ENCODE data around the gene KDM4C.

The KDM4C gene

DNA sequence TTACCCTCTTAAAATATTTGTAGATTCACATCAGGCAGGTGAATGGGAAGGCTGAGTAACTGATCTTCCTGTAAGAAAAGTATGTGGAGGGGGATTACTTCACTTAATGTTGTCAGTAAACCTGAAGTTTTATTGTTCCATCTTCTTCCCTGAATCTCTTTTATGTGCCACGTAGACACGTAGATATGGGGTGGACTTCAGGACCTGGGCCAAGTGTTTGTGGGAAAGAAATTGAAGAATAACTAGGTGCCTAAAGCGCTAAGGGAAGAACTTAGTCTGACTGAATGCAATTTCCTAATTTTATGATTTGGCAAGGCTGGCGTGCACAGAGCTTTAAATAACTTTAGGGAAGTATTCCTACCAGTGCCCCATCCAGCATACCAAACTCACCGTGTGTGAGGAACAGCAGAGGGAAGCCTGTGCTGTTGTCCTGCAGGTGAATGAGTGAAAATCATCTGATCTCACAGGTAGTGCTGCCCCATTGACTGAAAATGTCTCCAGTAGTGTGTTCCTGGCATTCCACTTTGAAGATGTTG lies 323.4 kb downstream of the KDM4C start:
- Histone ChIP-seq H3K36me3 (ENCODE audit: insufficient read depth, low read length) (peaks cover 12% of the 10 kb centered on the region), H3K9ac (ENCODE audit: low read depth, low read length) (no peak overlapping the region), H3K27ac (ENCODE audit: low read depth, low read length) (no peak overlapping the region), H3K4me3 (ENCODE audit: low read length) (no peak overlapping the region), H3K4me1 (ENCODE audit: insufficient read depth, low read length) (no peaks in the 10 kb centered on the region), H3K27me3 (ENCODE audit: insufficient read depth, low read length) (no peaks in the 10 kb centered on the region), H3K9me3 (ENCODE audit: insufficient read depth, low read depth, low read length) (no peaks in the 10 kb centered on the region)
- WGBS = 92% methylated on average over 5 of the region's 5 CpGs

DNA sequence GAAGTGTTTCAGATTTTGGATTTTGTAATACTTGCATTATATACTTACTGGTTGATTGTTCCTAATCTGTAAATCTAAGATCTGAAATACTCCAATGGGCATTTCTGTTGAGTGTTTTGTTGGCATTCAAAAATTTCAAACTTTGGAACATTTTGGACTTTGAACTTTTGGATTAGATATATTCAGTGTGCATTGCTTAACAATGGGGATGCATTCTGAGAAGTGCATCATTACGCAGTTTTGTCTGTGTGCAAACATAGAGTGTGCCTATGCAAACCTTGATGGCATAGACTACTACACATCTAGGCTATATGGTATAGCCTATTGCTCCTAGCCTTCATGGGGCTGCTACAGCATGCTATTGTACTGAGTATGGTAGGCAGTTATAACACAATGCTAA lies 325.4 kb downstream of the KDM4C start:
- no peak overlapping the region for H3K4me3 ChIP-seq (ENCODE audit: low read length)
- 91% methylated on average over 1 of the region's 1 CpG for WGBS
- no peaks in the 10 kb centered on the region for H3K27me3 ChIP-seq (ENCODE audit: insufficient read depth, low read length)
- no peaks in the 10 kb centered on the region for H3K9me3 ChIP-seq (ENCODE audit: insufficient read depth, low read depth, low read length)
- H3K36me3 ChIP-seq (ENCODE audit: insufficient read depth, low read length) = peaks cover 3% of the 10 kb centered on the region; the same call in 1 of the 2 replicates
- H3K4me1 ChIP-seq (ENCODE audit: insufficient read depth, low read length) = no peaks in the 10 kb centered on the region
- no peak overlapping the region for H3K9ac ChIP-seq (ENCODE audit: low read depth, low read length)
- H3K27ac ChIP-seq (ENCODE audit: low read depth, low read length) = no peak overlapping the region

GRCh38 chr9:7085357-7085756 lies 327.6 kb downstream of the KDM4C start:
- WGBS = 93% methylated on average over 3 of the region's 4 CpGs
- Histone ChIP-seq H3K27me3 (ENCODE audit: insufficient read depth, low read length) (no peaks in the 10 kb centered on the region), H3K9me3 (ENCODE audit: insufficient read depth, low read depth, low read length) (no peaks in the 10 kb centered on the region), H3K36me3 (ENCODE audit: insufficient read depth, low read length) (no peaks in the 10 kb centered on the region; the same call in 1 of the 2 replicates), H3K4me3 (ENCODE audit: low read length) (no peak overlapping the region), H3K4me1 (ENCODE audit: insufficient read depth, low read length) (no peaks in the 10 kb centered on the region), H3K9ac (ENCODE audit: low read depth, low read length) (no peak overlapping the region), H3K27ac (ENCODE audit: low read depth, low read length) (no peak overlapping the region)

GRCh38 chr9:7086389-7086788 lies 328.6 kb downstream of the KDM4C start:
- H3K4me1 ChIP-seq (ENCODE audit: insufficient read depth, low read length) = no peaks in the 10 kb centered on the region
- H3K27me3 ChIP-seq (ENCODE audit: insufficient read depth, low read length) = no peaks in the 10 kb centered on the region
- no peaks in the 10 kb centered on the region; the same call in 1 of the 2 replicates for H3K36me3 ChIP-seq (ENCODE audit: insufficient read depth, low read length)
- WGBS = 93% methylated on average over 3 of the region's 3 CpGs
- H3K9ac ChIP-seq (ENCODE audit: low read depth, low read length) = no peak overlapping the region
- H3K27ac ChIP-seq (ENCODE audit: low read depth, low read length) = no peak overlapping the region
- H3K4me3 ChIP-seq (ENCODE audit: low read length) = no peak overlapping the region
- no peaks in the 10 kb centered on the region for H3K9me3 ChIP-seq (ENCODE audit: insufficient read depth, low read depth, low read length)

- 97% methylated on average over 3 of the region's 3 CpGs for WGBS
- Histone ChIP-seq H3K27ac (ENCODE audit: low read depth, low read length) (no peak overlapping the region), H3K4me3 (ENCODE audit: low read length) (no peak overlapping the region), H3K9ac (ENCODE audit: low read depth, low read length) (no peak overlapping the region), H3K36me3 (ENCODE audit: insufficient read depth, low read length) (no peaks in the 10 kb centered on the region; the same call in 1 of the 2 replicates), H3K4me1 (ENCODE audit: insufficient read depth, low read length) (no peaks in the 10 kb centered on the region), H3K9me3 (ENCODE audit: insufficient read depth, low read depth, low read length) (no peaks in the 10 kb centered on the region), H3K27me3 (ENCODE audit: insufficient read depth, low read length) (no peaks in the 10 kb centered on the region)
These were observed 330.8 kb downstream of the KDM4C start for GRCh38 chr9:7088611-7089010.

- Histone ChIP-seq H3K27me3 (ENCODE audit: insufficient read depth, low read length) (no peaks in the 10 kb centered on the region), H3K9me3 (ENCODE audit: insufficient read depth, low read depth, low read length) (no peaks in the 10 kb centered on the region), H3K4me3 (ENCODE audit: low read length) (no peak overlapping the region), H3K27ac (ENCODE audit: low read depth, low read length) (no peak overlapping the region), H3K36me3 (ENCODE audit: insufficient read depth, low read length) (no peaks in the 10 kb centered on the region; the same call in 1 of the 2 replicates), H3K4me1 (ENCODE audit: insufficient read depth, low read length) (no peaks in the 10 kb centered on the region), H3K9ac (ENCODE audit: low read depth, low read length) (no peak overlapping the region)
- 89% methylated on average over 2 of the region's 5 CpGs for WGBS
These were observed 331.8 kb downstream of the KDM4C start for GRCh38 chr9:7089406-7090193.

DNA sequence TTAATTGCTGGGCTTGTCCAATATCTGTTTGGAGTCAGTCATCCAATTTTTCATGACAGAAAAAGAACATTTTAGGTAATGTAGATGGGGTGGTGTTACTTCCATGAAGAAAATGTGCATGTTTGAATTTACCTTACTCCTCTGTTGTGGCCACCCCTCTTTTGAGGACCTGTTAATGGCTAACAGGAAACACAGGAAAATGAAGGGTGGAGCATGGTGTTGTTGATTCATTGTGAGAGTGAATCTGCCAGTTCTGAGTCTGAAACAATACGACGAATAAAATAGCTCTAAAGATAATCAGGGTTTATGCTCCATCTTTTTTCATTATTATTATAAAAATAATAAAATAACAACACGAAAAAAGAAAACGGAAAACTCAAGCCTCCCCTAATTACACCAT lies 335.3 kb downstream of the KDM4C start:
- no peak overlapping the region for H3K4me3 ChIP-seq (ENCODE audit: low read length)
- 100% methylated on average over 2 of the region's 4 CpGs for WGBS
- no peaks in the 10 kb centered on the region for H3K36me3 ChIP-seq (ENCODE audit: insufficient read depth, low read length)
- H3K27me3 ChIP-seq (ENCODE audit: insufficient read depth, low read length) = no peaks in the 10 kb centered on the region
- no peak overlapping the region for H3K27ac ChIP-seq (ENCODE audit: low read depth, low read length)
- no peaks in the 10 kb centered on the region for H3K4me1 ChIP-seq (ENCODE audit: insufficient read depth, low read length)
- no peaks in the 10 kb centered on the region for H3K9me3 ChIP-seq (ENCODE audit: insufficient read depth, low read depth, low read length)
- H3K9ac ChIP-seq (ENCODE audit: low read depth, low read length) = no peak overlapping the region

- H3K27me3 ChIP-seq (ENCODE audit: insufficient read depth, low read length) = no peaks in the 10 kb centered on the region
- H3K9me3 ChIP-seq (ENCODE audit: insufficient read depth, low read depth, low read length) = no peaks in the 10 kb centered on the region
- WGBS = 82% methylated on average over 2 of the region's 2 CpGs
- H3K27ac ChIP-seq (ENCODE audit: low read depth, low read length) = no peak overlapping the region
- H3K4me3 ChIP-seq (ENCODE audit: low read length) = no peak overlapping the region
- H3K4me1 ChIP-seq (ENCODE audit: insufficient read depth, low read length) = no peaks in the 10 kb centered on the region
- no peaks in the 10 kb centered on the region for H3K36me3 ChIP-seq (ENCODE audit: insufficient read depth, low read length)
- H3K9ac ChIP-seq (ENCODE audit: low read depth, low read length) = no peak overlapping the region
These were observed 336.3 kb downstream of the KDM4C start for GRCh38 chr9:7094052-7094451.

DNA sequence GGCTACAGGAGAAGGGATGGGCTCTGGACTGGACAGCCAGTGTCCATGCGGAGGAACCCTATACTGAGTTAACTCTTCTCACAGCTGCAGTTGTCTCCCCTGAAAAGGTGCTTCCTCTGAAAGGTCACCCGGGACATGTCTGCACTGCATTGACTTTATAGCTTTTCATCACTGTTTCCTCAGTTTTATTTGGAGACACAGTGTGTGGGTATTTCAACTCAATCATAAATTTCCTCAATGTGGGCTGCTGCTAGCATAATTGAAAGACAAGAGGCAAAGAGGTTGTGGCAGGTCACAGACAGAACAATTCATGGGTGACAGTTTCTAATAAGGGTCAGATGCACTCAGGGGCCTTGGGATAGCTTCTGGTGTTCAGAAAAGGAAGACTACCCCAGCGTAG lies 336.8 kb downstream of the KDM4C start:
- H3K9me3 ChIP-seq (ENCODE audit: insufficient read depth, low read depth, low read length) = no peaks in the 10 kb centered on the region
- 96% methylated on average over 3 of the region's 3 CpGs for WGBS
- no peak overlapping the region for H3K9ac ChIP-seq (ENCODE audit: low read depth, low read length)
- no peaks in the 10 kb centered on the region for H3K4me1 ChIP-seq (ENCODE audit: insufficient read depth, low read length)
- H3K27me3 ChIP-seq (ENCODE audit: insufficient read depth, low read length) = no peaks in the 10 kb centered on the region
- no peaks in the 10 kb centered on the region for H3K36me3 ChIP-seq (ENCODE audit: insufficient read depth, low read length)
- no peak overlapping the region for H3K4me3 ChIP-seq (ENCODE audit: low read length)
- no peak overlapping the region for H3K27ac ChIP-seq (ENCODE audit: low read depth, low read length)

DNA sequence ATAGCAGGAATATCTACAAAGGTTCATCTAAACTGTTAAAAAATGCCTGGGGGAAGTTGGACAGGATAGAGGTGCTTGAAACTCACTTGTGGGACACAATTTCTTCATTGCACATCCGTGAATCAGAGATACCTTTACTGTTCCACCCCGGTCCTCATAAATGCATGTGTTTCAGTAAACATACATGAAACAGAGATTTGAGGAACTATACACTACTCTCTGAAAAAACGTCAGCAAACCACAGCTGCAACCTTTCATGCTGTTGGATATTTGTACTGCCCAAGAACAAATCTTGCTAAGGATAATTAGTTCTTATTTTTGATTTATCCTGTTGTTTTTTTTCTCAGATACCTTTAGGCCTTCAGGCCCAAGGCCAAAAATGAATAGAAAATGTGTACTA lies 337.3 kb downstream of the KDM4C start:
- WGBS = 85% methylated on average over 3 of the region's 3 CpGs
- Histone ChIP-seq H3K27ac (ENCODE audit: low read depth, low read length) (no peak overlapping the region), H3K36me3 (ENCODE audit: insufficient read depth, low read length) (no peaks in the 10 kb centered on the region)

DNA sequence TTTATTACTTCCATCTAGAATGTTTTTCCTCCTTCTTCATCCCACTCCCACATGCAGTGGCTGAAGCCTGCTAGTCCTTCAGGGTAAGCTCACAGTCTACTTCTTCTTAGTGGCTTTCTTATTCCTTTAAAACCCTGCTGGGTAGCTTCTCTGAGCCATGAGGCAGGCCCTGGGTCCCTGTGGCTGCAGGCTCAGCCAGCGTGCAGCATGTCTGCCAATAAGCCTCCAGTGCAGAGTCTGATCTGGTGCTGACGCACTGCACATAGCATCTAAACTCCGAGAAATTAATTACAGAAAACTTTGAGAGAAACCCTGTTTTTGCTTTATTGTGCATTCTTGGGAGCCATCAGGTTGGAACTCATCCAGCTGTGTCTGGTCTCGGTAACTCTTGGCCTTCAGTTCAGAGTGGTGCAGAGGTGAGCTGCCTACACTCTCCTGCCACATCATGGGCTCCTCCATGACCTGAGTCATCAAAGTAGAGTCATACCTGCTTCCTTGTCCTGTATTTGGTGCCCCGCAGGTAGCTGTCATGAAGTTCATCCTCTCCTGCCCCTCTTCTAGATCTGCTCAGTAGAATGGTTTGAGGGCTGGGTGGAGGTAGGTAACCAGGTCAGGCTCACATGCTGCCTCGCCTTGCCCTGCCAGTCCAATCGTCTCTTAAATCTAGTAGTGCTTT lies 339.4 kb downstream of the KDM4C start:
- H3K9ac ChIP-seq (ENCODE audit: low read depth, low read length) = no peak overlapping the region
- H3K4me3 ChIP-seq (ENCODE audit: low read length) = no peak overlapping the region
- no peaks in the 10 kb centered on the region for H3K27me3 ChIP-seq (ENCODE audit: insufficient read depth, low read length)
- no peak overlapping the region for H3K27ac ChIP-seq (ENCODE audit: low read depth, low read length)
- WGBS = 97% methylated on average over 7 of the region's 7 CpGs
- H3K9me3 ChIP-seq (ENCODE audit: insufficient read depth, low read depth, low read length) = no peaks in the 10 kb centered on the region
- H3K36me3 ChIP-seq (ENCODE audit: insufficient read depth, low read length) = no peaks in the 10 kb centered on the region
- H3K4me1 ChIP-seq (ENCODE audit: insufficient read depth, low read length) = no peaks in the 10 kb centered on the region

More for the DNA sequence above, 337.3 kb downstream of the KDM4C start:
- H3K4me3 ChIP-seq (ENCODE audit: low read length) = no peak overlapping the region
- no peaks in the 10 kb centered on the region for H3K4me1 ChIP-seq (ENCODE audit: insufficient read depth, low read length)
- no peak overlapping the region for H3K9ac ChIP-seq (ENCODE audit: low read depth, low read length)
- H3K9me3 ChIP-seq (ENCODE audit: insufficient read depth, low read depth, low read length) = no peaks in the 10 kb centered on the region
- H3K27me3 ChIP-seq (ENCODE audit: insufficient read depth, low read length) = no peaks in the 10 kb centered on the region
